IPS-15b (cell line): Measurements from ENCODE around the gene BNC2.
"Not testable (repeated sequence)": the region's sequence is repeated elsewhere in the genome, so short reads cannot be mapped to it uniquely, and the experiment has no call there.

Experiments used
- H3K27me3 ChIP-seq: one replicate; pipeline ENCODE4 v1.6.1; 2013; ENCODE audit warnings: low read length; ENCODE audit not compliant: control insufficient read depth, insufficient read depth
- H3K36me3 ChIP-seq: one replicate; pipeline ENCODE4 v1.6.1; 2013; ENCODE audit warnings: low read length; ENCODE audit not compliant: control insufficient read depth, insufficient read depth
- H3K4me1 ChIP-seq: one replicate; pipeline ENCODE4 v1.6.1; 2013; ENCODE audit warnings: mild to moderate bottlenecking, low read length; ENCODE audit not compliant: control insufficient read depth, insufficient read depth
- H3K4me3 ChIP-seq: one replicate; pipeline ENCODE4 v1.5.1; 2013; ENCODE audit warnings: low read depth, low read length
- H3K9ac ChIP-seq: one replicate; pipeline ENCODE4 v1.6.1; 2013; ENCODE audit warnings: low read depth, mild to moderate bottlenecking, low read length
- H3K9me3 ChIP-seq: one replicate; pipeline ENCODE4 v1.6.1; 2013; ENCODE audit warnings: mild to moderate bottlenecking, low read length; ENCODE audit not compliant: control insufficient read depth, insufficient read depth

Gene BNC2

DNA sequence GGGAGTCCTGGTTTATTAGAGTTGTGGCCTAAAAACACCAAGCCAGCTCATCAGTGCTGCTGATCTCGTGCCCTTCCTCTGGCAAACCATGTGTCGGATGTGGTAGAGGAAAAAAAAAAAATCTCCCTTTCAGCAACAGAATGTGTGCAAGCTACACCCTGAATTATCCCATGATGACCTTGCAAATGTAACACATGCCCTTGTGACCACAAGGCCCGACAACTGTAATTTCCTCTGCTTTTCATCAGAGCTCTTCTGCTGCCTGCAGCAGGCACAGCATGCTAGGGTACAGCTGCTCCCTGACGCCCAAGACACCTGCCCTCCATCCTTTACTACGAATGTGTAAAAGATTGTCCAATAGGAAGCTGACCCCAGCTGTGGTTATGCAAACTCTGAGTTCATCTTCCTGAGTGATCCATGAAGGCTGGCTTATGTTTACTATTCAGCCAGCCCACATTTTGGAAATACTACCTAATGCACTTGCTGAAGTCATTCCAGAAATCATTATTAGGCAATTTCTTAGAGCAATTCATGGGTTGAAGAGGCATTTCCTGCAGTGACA is 14.6 kb upstream of the BNC2 start:
- no peaks in the 10 kb centered on the region for H3K36me3 ChIP-seq
- H3K4me3 ChIP-seq = no peak overlapping the region
- no peaks in the 10 kb centered on the region for H3K4me1 ChIP-seq
- H3K9me3 ChIP-seq = no peaks in the 10 kb centered on the region
- H3K27me3 ChIP-seq = no peaks in the 10 kb centered on the region
- no peak overlapping the region for H3K9ac ChIP-seq

DNA sequence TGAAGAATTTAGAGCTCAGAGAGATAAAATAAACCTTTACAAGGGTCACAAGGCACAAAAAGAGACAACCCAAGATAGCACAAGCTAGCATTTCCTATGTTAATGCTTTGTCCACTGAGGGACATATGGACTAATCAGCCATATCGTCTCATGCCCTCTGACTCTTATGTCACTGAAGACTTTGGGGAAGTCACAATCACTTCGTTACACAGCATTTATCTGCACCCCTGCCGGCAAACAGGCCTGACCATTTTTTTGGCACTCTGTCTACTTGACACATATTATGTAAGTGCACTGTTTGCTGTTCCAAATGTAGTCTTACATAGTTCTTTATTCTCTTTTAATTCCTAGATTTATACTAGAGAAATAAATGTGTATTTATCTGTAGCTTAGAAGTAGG is 13.9 kb upstream of the BNC2 start:
- Histone ChIP-seq H3K4me1 (no peaks in the 10 kb centered on the region), H3K9me3 (no peaks in the 10 kb centered on the region), H3K9ac (no peak overlapping the region), H3K27me3 (no peaks in the 10 kb centered on the region), H3K4me3 (no peak overlapping the region), H3K36me3 (no peaks in the 10 kb centered on the region)

GRCh38 chr9:16883586-16883985 is 13.1 kb upstream of the BNC2 start:
- no peak overlapping the region for H3K9ac ChIP-seq

DNA sequence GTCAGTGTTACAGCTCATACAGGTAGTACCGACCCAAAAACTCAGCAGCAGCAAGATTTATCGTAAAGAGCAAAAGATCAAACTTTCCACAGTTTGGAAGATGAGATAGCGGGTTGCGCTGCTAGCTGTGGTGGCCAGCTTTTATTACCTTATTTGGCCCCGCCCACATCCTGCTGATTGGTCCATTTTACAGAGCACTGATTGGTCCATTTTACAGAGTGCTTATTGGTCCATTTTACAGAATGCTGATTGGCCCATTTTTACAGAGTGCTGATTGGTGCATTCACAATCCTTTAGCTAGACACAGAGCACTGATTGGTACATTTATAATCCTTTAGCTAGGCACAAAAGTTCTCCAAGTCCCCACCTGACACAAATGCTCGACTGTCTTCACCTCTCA is 12.0 kb upstream of the BNC2 start:
- not testable (repeated sequence) for H3K4me3 ChIP-seq, H3K4me1 ChIP-seq, H3K36me3 ChIP-seq, H3K9ac ChIP-seq, H3K27me3 ChIP-seq, H3K9me3 ChIP-seq

More at GRCh38 chr9:16883586-16883985, 13.1 kb upstream of the BNC2 start:
- Histone ChIP-seq H3K4me1 (no peaks in the 10 kb centered on the region), H3K27me3 (no peaks in the 10 kb centered on the region), H3K9me3 (no peaks in the 10 kb centered on the region), H3K36me3 (no peaks in the 10 kb centered on the region), H3K4me3 (no peak overlapping the region)

DNA sequence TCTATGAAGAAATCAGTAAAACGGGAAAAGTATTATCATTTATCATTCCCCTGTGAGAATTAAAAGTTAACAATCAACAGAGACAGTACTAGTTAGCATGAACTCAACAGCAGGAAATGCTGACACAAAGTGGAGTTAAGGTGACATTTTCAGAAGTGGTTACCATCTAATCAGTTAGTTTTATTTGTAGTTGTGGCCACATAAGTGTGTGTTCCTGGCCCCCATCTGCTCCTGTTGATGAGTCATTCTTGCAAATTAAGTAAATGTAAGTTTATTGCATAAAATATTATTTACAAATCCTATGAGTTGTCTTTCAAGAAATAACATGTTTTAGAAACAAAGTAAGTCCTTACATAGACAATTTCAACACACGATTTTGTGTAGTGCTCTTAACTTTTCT is 8.9 kb upstream of the BNC2 start:
- Histone ChIP-seq H3K9me3 (no peaks in the 10 kb centered on the region), H3K4me3 (no peak overlapping the region), H3K36me3 (no peaks in the 10 kb centered on the region)

GRCh38 chr9:16877256-16877655 is 6.8 kb upstream of the BNC2 start:
- H3K36me3 ChIP-seq = no peaks in the 10 kb centered on the region
- no peak overlapping the region for H3K9ac ChIP-seq
- H3K4me3 ChIP-seq = no peak overlapping the region
- no peaks in the 10 kb centered on the region for H3K4me1 ChIP-seq
- H3K9me3 ChIP-seq = no peaks in the 10 kb centered on the region
- H3K27me3 ChIP-seq = no peaks in the 10 kb centered on the region

More for the DNA sequence above, 8.9 kb upstream of the BNC2 start:
- H3K4me1 ChIP-seq = no peaks in the 10 kb centered on the region
- no peak overlapping the region for H3K9ac ChIP-seq
- no peaks in the 10 kb centered on the region for H3K27me3 ChIP-seq

DNA sequence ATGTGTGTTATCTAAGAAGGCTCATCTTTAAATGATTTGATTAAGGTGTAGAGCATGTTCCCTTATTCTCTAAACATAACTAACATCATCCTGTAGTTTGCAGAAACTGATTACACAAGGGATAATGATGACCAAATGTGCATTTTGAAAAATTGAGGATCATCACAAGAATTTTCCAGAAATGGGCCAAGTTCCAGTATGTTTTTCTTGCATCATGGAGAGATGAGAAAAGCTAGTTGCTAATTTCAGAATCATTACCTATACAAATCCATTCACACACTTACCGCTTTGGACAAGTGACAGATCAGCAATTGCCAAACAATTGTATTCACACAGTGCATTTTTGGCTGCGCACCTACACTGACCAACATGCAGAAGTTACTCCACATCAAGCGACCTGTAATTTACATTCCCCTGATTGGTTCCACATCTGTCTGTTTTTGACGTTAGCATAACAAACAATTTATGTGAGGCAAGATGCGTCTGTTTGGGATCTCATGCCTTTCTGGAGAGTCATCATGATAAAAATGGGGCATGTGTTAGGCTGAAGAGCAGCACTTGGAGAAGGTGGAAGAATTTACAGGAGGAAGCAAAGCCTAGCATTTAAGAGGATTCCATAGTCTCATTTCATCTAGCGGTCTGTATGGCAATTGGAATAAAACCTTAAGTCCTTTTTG is 2.8 kb upstream of the BNC2 start:
- no peaks in the 10 kb centered on the region for H3K9me3 ChIP-seq
- no peak overlapping the region for H3K9ac ChIP-seq
- no peak overlapping the region for H3K4me3 ChIP-seq
- H3K27me3 ChIP-seq = no peaks in the 10 kb centered on the region
- H3K36me3 ChIP-seq = no peaks in the 10 kb centered on the region
- H3K4me1 ChIP-seq = peaks cover 6% of the 10 kb centered on the region

- H3K9me3 ChIP-seq = no peaks in the 10 kb centered on the region
- H3K4me3 ChIP-seq = peak overlapping the region; percentile 79
- H3K9ac ChIP-seq = peak overlapping the region; percentile 57
- H3K4me1 ChIP-seq = peaks cover 12% of the 10 kb centered on the region
- no peaks in the 10 kb centered on the region for H3K27me3 ChIP-seq
- H3K36me3 ChIP-seq = no peaks in the 10 kb centered on the region
Observed at GRCh38 chr9:16871336-16872151, 1.1 kb upstream of the BNC2 start.

DNA sequence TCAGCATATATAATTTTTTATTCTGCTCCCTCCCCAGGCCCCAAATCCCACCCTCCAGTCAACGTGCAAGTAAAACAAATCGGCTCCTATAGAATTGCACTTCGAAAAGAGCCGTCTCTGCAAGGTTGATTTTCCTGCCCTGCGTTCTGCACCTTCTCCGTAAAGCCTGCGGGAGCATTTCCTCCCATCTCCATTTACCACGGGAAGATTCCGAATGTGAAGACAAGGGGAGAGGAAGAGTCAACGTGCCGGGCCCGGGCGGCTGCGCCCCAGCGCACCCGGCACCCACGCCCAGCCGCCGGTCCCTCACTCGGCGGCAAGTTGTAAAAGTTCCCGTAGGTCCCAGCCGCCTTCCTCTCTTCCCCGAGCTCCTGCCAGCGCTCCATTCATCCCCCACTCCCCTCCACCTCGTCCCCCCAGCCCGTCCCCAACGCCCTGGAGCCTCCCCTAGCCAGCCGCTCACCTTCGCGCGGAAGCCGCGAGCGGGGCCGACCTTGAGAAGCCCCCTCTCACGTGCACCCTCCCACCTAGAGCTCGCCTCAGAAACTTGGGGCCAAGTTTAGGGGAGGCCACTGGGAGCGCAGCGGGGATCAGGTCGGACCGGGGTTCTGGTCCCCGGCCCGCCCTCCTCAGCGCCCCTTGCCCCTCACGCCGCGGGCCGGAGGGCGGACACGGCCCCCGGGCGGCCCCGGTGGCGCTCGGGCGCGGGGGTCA is 431 bp downstream of the BNC2 start:
- Histone ChIP-seq H3K27me3 (no peaks in the 10 kb centered on the region), H3K9me3 (no peaks in the 10 kb centered on the region), H3K9ac (peak overlapping the region; percentile 67), H3K4me3 (peak overlapping the region; percentile 79), H3K36me3 (no peaks in the 10 kb centered on the region), H3K4me1 (peaks cover 15% of the 10 kb centered on the region)

DNA sequence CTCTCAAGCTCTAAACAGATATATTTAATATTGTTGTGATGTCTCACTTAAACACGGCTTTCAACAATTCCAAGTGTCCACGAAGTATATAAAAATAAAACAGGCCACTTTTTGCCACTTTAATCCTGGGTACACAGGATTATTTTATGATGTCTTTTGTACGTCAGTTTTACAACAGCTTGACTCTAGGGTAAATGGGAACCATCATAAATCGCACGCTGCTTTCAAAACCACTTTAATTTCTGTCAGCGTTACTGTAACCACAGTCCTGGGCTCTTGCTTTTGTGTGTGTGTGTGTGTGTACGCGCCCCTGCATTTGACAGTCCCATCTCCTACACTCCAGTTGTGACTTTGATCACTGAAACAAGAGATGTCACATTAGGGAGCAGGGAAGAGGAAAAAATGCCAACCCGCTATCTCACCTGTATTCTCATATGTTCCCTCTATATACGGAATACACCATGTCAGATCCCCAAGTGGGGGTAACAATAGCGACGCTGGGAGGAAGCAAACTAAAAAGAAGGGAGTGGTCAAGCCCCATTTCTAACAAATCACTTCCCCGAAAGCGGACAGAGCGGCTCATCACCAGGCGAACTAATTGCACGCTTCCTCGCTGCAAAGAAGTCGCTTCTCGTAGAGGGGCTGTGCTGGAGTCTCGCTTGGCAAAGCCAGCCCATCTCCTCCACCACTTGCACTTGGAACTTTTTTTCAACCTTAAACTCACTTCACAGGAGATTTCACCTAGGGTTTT is 1.2 kb downstream of the BNC2 start:
- Histone ChIP-seq H3K9ac (peak overlapping the region; percentile 41), H3K27me3 (no peaks in the 10 kb centered on the region), H3K4me1 (peaks cover 17% of the 10 kb centered on the region), H3K9me3 (no peaks in the 10 kb centered on the region), H3K36me3 (no peaks in the 10 kb centered on the region), H3K4me3 (peak overlapping the region; percentile 79)

DNA sequence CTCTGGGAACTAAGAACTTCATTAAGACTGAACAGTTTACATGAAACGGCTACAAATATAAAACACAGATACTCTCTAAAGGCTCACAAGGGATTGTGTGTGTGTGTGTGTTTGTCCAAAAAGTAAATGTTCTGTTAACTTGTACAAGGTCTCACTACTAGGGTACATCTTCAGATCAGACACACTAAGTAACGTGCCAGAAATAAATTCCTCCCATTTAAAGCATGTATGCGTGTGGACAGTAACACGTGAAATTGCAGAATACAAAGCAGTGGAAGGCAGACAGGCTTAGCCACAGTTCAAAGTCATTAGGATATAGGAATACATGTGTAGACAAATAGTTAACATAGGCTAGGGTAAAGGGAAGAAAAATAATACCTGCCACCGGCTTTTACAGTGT is 1.8 kb downstream of the BNC2 start:
- Histone ChIP-seq H3K4me1 (peaks cover 17% of the 10 kb centered on the region), H3K4me3 (peak overlapping the region; percentile 79), H3K27me3 (no peaks in the 10 kb centered on the region), H3K36me3 (no peaks in the 10 kb centered on the region), H3K9ac (no peak overlapping the region), H3K9me3 (no peaks in the 10 kb centered on the region)
